ENCODE results near the gene SOX1.

The SOX1 gene

GRCh38 chr13:112071102-112071722 is 4.3 kb downstream of the SOX1 start:
- Histone ChIP-seq H3K4ac (ENCODE audit: low read depth in 1 of 2, low read length in 2 of 2) (no peak overlapping the region), H2AFZ (ENCODE audit: low read depth, low read length) (no peak overlapping the region), H2BK120ac (ENCODE audit: low read depth, low read length) (no peak overlapping the region), H3K4me2 (ENCODE audit: low read length, poor library complexity, severe bottlenecking) (no peak overlapping the region), H3K27ac (ENCODE audit: low read length, poor library complexity, severe bottlenecking) (no peak overlapping the region), H2BK12ac (ENCODE audit: low read length in 2 of 2) (no peak overlapping the region), H3K14ac (ENCODE audit: low read length in 2 of 2) (no peak overlapping the region), H3K4me1 (ENCODE audit: control insufficient read depth, insufficient read depth, low read depth, low read length) (peaks cover 39% of the 10 kb centered on the region), H4K8ac (ENCODE audit: low read length) (no peak overlapping the region), H3K18ac (ENCODE audit: low read depth in 1 of 2, low read length in 2 of 2) (no peak overlapping the region), H3K27me3 (ENCODE audit: control insufficient read depth in 1 of 2, insufficient read depth in 1 of 2, low read length in 2 of 2) (peaks cover 65 to 79% of the 10 kb centered on the region in 2 experiments), H3K9ac (ENCODE audit: low read length) (no peak overlapping the region), H4K91ac (ENCODE audit: low read length) (no peak overlapping the region), H2BK5ac (ENCODE audit: low read depth, low read length, poor library complexity, severe bottlenecking) (no peak overlapping the region), H3K36me3 (ENCODE audit: control insufficient read depth in 1 of 2, insufficient read depth in 2 of 2, low read depth in 1 of 2, low read length in 2 of 2) (peaks cover 0 to 3% of the 10 kb centered on the region in 2 experiments), H2BK15ac (ENCODE audit: low read depth, poor library complexity, severe bottlenecking) (no peak overlapping the region), H3K9me3 (ENCODE audit: control insufficient read depth, low read length) (no peaks in the 10 kb centered on the region), H3K79me1 (replicated peaks; ENCODE audit: low read length, poor library complexity, severe bottlenecking) (no peaks in the 10 kb centered on the region), H3K23ac (ENCODE audit: low read length in 2 of 2) (no peak overlapping the region), H3K4me3 (ENCODE audit: insufficient read depth in 1 of 2, low read depth in 1 of 2, low read length in 2 of 2) (no peak overlapping the region), H2AK5ac (ENCODE audit: low read length, severe bottlenecking) (no peak overlapping the region)
- WGBS = 2% methylated on average over 5 of the region's 13 CpGs
- DNase-seq = no peak

- H4K8ac ChIP-seq (ENCODE audit: low read length) = no peak overlapping the region
- peaks cover 0 to 3% of the 10 kb centered on the region in 2 experiments for H3K36me3 ChIP-seq (ENCODE audit: control insufficient read depth in 1 of 2, insufficient read depth in 2 of 2, low read depth in 1 of 2, low read length in 2 of 2)
- H2AK5ac ChIP-seq (ENCODE audit: low read length, severe bottlenecking) = no peak overlapping the region
- H2BK12ac ChIP-seq (ENCODE audit: low read length in 2 of 2) = no peak overlapping the region
- no peaks in the 10 kb centered on the region for H3K79me1 ChIP-seq (replicated peaks; ENCODE audit: low read length, poor library complexity, severe bottlenecking)
- H3K18ac ChIP-seq (ENCODE audit: low read depth in 1 of 2, low read length in 2 of 2) = no peak overlapping the region
- H2BK120ac ChIP-seq (ENCODE audit: low read depth, low read length) = no peak overlapping the region
- no peak overlapping the region for H3K4me2 ChIP-seq (ENCODE audit: low read length, poor library complexity, severe bottlenecking)
- H3K4ac ChIP-seq (ENCODE audit: low read depth in 1 of 2, low read length in 2 of 2) = no peak overlapping the region
- H4K91ac ChIP-seq (ENCODE audit: low read length) = no peak overlapping the region
- H2BK15ac ChIP-seq (ENCODE audit: low read depth, poor library complexity, severe bottlenecking) = no peak overlapping the region
- H3K14ac ChIP-seq (ENCODE audit: low read length in 2 of 2) = no peak overlapping the region
- no peak overlapping the region for H3K27ac ChIP-seq (ENCODE audit: low read length, poor library complexity, severe bottlenecking)
- WGBS = 3% methylated on average over 48 of the region's 59 CpGs
- no peak overlapping the region for H3K9ac ChIP-seq (ENCODE audit: low read length)
- no peak overlapping the region for H2BK5ac ChIP-seq (ENCODE audit: low read depth, low read length, poor library complexity, severe bottlenecking)
- peaks cover 69 to 76% of the 10 kb centered on the region in 2 experiments for H3K27me3 ChIP-seq (ENCODE audit: control insufficient read depth in 1 of 2, insufficient read depth in 1 of 2, low read length in 2 of 2)
- no peak for DNase-seq
- peak overlapping the region in 1 of 2 experiments; percentile 59 for H3K23ac ChIP-seq (ENCODE audit: low read length in 2 of 2)
- H3K9me3 ChIP-seq (ENCODE audit: control insufficient read depth, low read length) = no peaks in the 10 kb centered on the region
- peaks cover 33% of the 10 kb centered on the region for H3K4me1 ChIP-seq (ENCODE audit: control insufficient read depth, insufficient read depth, low read depth, low read length)
- no peak overlapping the region for H2AFZ ChIP-seq (ENCODE audit: low read depth, low read length)
- H3K4me3 ChIP-seq (ENCODE audit: insufficient read depth in 1 of 2, low read depth in 1 of 2, low read length in 2 of 2) = no peak overlapping the region
Observed at GRCh38 chr13:112071723-112072533, 5.0 kb downstream of the SOX1 start.

DNA sequence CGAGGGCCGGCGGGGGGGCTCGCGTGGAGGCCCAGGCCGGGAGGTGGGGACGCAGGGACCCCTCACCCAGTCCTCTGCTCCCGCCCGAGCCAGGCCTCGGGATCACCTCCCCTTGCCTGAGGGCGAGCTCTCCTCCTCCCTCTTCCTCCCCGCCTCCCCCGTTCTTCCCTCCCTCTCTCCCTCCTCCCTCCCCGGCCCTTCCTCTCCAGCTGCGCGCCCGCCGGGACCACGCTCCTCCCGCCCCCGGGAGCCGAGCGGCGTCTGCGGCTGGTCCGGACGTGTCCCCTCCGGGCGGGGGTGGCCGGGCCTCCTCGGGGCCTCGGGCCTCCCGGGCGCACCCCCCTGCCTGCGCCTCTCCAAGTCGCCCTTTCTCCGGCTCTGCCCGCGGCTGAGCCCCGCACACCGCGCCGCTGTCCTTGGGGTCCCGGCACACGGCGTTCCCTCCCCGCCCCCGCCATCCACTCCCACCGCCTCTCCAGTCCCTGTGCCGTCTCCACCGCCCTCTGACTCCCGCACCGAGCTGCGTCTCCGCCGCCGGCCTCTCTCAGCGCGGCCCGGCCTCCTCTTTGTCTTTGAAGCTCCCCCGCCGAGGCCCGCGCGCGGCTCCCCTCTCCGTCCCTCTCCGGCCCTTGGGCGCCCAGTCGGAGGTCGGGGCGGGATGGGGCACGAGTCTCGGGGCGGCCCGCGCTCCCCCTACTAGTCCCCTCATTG is 5.7 kb downstream of the SOX1 start:
- H2AFZ ChIP-seq (ENCODE audit: low read depth, low read length) = no peak overlapping the region
- no peak overlapping the region for H3K27ac ChIP-seq (ENCODE audit: low read length, poor library complexity, severe bottlenecking)
- no peak overlapping the region for H2BK5ac ChIP-seq (ENCODE audit: low read depth, low read length, poor library complexity, severe bottlenecking)
- 2% methylated on average over 62 of the region's 77 CpGs for WGBS
- no peak overlapping the region for H2BK120ac ChIP-seq (ENCODE audit: low read depth, low read length)
- H3K9ac ChIP-seq (ENCODE audit: low read length) = no peak overlapping the region
- no peaks in the 10 kb centered on the region for H3K79me1 ChIP-seq (replicated peaks; ENCODE audit: low read length, poor library complexity, severe bottlenecking)
- no peak overlapping the region for H2AK5ac ChIP-seq (ENCODE audit: low read length, severe bottlenecking)
- H2BK12ac ChIP-seq (ENCODE audit: low read length in 2 of 2) = no peak overlapping the region
- no peak overlapping the region for H3K14ac ChIP-seq (ENCODE audit: low read length in 2 of 2)
- H2BK15ac ChIP-seq (ENCODE audit: low read depth, poor library complexity, severe bottlenecking) = no peak overlapping the region
- H3K9me3 ChIP-seq (ENCODE audit: control insufficient read depth, low read length) = no peaks in the 10 kb centered on the region
- no peak for DNase-seq
- no peak overlapping the region for H4K91ac ChIP-seq (ENCODE audit: low read length)
- no peak overlapping the region for H3K4me3 ChIP-seq (ENCODE audit: insufficient read depth in 1 of 2, low read depth in 1 of 2, low read length in 2 of 2)
- no peak overlapping the region for H3K4ac ChIP-seq (ENCODE audit: low read depth in 1 of 2, low read length in 2 of 2)
- peaks cover 71% of the 10 kb centered on the region in 2 experiments for H3K27me3 ChIP-seq (ENCODE audit: control insufficient read depth in 1 of 2, insufficient read depth in 1 of 2, low read length in 2 of 2)
- peaks cover 0 to 3% of the 10 kb centered on the region in 2 experiments for H3K36me3 ChIP-seq (ENCODE audit: control insufficient read depth in 1 of 2, insufficient read depth in 2 of 2, low read depth in 1 of 2, low read length in 2 of 2)
- H4K8ac ChIP-seq (ENCODE audit: low read length) = no peak overlapping the region
- H3K4me2 ChIP-seq (ENCODE audit: low read length, poor library complexity, severe bottlenecking) = no peak overlapping the region
- no peak overlapping the region for H3K23ac ChIP-seq (ENCODE audit: low read length in 2 of 2)
- H3K4me1 ChIP-seq (ENCODE audit: control insufficient read depth, insufficient read depth, low read depth, low read length) = peaks cover 29% of the 10 kb centered on the region
- H3K18ac ChIP-seq (ENCODE audit: low read depth in 1 of 2, low read length in 2 of 2) = no peak overlapping the region
